NCI-H748 (cell line): ENCODE data around the gene BAG5.

ENCODE experiments used
- DNase-seq: peaks from one replicate; lab custom pipeline; 2025; ENCODE audit not compliant: unreplicated experiment; lab: John Stamatoyannopoulos, UW

The BAG5 gene

DNA sequence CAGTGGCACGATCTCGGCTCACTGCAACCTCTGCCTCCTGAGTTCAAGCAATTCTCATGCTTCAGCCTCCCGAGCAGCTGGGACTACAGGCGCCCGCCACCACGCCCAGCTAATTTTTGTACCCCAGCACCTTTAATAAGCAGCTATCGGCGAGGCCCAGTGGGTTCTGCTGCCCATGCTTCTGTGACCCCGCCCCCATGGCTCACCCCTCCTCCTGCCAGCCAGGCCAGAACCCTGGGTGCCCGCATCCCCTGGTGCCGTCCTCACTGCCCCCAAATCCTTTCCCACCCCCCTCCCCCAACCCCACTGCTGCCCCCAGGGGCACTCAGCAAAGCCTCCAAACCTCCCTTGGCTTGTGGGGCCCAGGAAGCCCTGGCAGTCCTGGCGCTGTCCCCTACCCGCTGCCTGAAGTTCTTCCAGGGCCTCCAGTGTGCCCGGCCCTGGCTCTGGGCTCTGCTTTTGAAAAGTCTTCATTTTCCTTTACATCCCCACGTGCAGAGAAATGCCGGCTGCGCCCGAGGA lies 14.5 kb downstream of the BAG5 start:
- no peak for DNase-seq

DNA sequence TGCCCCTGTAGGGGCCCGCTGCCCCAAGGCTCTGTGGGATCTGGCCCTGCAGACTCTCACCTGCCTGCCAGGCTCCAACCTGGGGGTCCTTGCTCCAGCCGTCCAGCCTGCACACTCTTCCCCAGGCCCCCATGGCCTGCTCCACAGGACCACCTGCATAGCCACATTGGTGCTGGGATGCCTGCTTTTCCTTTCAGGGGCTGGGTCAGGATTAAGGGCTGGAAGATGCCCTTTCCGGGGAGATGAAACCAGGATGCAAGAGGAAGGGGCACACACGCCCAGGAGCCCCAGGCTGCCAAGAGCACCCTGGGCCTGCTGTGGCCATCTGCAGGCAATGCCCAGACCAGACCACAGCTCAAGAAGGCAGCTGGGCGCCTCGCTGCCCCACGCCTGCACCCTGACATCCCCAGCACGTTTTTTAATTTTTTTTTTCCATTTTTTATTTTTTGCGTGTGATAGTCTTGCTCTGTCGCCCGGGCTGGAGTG lies 15.0 kb downstream of the BAG5 start:
- DNase-seq, result no peak

DNA sequence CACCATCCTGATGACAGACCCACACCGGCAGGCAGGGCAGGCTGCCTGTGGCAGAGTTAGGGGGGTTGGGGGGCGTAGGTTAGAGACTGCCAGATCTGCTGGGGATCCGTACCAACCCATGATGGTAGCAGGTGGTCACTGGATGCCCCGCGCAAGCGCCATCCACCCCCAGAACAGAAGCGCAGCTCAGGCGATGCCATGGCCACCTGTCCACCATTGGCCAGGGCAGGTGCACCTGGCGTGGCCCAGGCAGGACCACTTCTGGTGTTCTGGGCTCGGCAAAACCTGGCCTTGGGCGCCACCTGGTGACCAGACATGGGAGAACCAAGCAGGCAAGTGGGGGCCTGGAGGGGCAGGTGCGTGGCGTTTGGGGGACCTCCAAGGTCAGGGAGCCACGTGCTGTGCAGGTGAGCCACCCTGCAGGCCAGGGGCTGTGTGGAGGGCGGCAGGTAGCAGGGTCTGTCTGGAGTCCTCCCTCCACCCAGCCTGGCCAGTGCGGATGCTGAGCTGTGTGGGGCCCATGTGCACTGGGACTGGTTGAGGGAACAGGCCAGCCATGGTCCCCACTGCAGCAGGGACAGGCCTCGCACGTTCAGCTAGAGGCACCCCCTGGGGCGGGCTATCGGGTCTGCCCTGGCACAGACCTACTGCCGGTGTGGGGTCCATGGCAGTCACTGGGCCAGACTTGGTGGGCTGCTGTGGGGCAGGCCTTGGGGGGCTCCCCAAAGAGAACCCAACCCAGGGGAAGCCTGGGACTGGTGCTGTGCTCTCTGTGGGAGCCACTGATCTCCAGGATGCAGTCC lies 15.6 kb downstream of the BAG5 start:
- DNase-seq, result peak; percentile 90

DNA sequence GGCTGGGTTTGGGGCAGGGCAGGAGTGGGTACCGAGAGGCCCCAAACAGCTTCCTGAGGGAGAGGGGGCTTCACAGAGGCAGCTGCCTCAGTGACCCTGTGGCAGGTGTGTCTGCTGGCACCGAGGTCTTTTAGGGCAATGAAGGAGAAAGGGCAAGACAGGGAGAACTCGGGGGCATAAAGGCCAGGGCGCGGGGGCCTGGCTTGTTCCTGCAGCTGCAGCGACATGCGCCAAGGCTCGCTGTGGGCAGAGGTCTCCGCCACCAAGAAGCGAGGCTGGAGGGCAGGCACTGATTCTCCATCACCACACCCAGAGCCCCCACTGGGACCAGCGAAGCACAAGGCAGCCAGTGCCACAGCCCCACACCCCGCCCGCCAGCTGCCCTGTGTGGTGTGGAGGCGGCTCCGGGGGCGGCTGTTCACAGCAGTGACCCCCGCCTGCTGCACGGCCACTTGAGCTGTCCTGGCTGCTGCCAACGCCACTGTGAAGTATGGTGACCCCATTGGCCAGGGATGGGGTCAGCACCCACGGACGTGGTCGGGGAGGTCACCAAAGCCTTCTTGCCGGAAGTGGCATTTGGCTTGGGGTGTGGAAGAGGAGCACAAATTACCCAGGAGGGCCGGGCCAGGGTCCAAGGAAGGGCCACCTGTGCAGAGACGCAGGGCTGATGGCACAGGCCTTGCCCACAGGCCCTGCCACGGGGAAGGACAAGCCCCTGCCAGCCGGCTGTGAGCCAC lies 16.4 kb downstream of the BAG5 start:
- DNase-seq, result no peak

DNA sequence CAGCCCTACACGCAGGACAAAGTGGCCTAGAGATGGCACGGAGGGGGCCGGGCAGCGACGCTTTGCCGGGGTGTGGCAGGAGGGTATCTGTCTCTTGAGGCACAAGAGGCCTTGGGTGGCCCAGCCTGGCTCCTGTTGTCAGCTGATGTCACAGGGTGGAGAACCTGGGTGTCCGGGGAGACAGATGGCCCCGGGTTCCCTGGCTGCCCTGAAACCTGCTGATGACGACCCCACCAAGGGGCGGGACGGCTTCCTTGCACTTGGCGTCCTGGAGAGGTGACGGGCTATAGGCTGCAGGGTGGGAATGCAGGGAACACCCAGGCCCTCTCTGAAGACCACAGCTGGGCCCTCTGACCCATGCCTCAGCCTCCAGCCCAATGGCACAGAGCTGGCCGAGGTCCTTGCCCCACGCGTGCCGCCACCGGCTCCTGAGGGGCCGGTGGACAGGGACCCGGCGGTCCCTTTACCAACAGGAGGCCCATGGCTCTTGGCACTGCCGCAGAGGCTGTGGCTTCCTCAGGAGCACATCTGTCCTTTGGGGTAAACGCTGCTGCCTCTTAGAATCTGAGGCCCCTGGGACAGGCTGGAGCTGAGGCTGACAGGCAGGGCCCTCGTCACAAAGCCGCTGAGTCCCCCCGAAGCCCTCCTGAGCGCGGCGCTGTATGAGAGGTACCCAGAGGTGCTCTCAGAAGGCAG lies 17.1 kb downstream of the BAG5 start:
- no peak for DNase-seq

DNA sequence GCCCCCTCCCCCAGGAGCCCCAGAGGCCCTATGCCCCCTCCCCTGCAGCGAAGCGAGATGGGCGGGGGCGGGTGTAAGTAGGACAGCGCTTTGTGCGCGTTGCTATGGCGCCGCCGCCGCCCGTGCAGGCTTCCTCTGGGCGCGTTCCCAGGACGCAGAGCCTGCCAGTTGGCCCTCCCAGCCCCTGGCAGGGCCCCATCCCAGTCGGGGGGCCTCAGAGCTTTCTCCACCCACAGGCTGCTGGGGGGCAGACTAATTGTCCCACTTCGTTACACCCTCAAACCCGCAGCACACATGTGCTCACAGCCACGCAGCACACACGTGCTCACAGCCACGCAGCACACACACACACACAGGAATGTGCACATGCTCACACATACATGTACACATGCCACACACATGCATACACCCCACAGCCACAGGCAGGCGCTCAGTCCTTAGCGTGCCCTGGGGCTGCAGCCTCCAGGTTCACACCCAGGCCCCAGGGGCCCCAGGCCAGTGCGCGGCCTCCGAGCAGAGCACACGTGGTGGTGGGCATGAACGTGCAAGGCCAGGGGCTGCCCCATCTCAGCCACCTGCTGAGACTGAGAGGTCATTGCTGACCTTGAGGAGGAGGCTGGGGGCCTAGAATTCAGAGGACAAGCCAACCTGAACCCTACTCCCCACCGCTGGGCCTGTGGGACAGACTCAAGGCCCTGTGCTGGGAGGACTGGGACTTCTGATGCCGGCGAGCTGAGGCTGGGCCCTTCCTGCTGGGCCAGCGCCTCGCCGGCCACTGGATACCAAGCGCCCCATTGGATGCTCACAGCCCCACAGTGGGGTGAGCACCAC lies 17.9 kb downstream of the BAG5 start:
- DNase-seq, result no peak

DNA sequence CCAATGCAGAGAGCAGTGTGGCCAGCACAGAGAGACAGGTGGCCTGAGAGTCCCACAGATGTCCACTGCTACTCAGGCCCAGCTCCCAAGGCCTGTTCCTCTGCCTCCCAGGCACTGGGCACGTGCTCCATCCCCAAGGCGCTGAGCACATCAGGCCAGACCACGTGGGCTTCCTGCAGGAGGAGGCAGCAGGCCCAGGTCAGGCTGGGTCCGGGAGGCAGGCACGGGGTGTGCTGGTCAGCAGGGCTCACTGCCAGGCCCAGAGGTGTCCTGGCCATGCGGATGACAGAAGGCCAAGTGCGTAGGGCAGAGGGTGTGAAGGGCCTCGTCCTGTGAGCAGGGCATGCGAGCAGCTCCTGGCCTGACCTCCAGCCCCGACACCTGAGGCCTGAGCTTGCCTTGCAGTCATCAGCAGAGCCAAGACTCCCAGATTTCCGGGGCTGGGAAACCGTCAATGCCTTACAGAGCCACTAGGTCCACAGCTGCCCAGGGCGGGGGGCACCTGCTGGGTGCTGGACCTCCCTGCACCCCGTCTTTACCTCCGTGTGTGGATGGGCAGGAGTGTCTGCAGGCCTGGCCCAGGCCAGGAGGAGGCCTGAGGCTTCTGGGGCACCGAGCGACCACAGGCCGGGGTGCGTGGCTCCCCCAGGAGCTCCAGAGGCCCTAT lies 18.6 kb downstream of the BAG5 start:
- no peak for DNase-seq

DNA sequence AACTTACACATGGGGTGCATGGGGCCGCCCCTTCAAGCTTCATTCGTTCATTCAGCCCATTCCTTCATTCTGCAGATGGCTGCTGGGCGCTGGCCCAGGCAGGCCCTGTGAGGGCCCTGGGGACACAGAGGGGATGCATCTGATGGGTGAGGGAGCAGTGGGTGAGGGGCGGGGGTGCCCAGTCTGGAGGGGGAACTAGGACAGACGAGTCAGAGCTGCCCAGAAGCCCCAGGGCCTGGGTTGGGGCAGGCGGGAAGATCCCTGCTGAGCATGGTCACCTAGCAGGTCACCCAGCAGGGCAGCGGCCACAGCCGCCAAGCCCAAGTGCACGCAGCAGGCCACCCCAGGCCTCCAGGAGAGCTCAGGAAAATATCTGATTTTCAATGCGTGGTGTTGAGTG lies 19.3 kb downstream of the BAG5 start:
- peak; percentile 41 for DNase-seq

DNA sequence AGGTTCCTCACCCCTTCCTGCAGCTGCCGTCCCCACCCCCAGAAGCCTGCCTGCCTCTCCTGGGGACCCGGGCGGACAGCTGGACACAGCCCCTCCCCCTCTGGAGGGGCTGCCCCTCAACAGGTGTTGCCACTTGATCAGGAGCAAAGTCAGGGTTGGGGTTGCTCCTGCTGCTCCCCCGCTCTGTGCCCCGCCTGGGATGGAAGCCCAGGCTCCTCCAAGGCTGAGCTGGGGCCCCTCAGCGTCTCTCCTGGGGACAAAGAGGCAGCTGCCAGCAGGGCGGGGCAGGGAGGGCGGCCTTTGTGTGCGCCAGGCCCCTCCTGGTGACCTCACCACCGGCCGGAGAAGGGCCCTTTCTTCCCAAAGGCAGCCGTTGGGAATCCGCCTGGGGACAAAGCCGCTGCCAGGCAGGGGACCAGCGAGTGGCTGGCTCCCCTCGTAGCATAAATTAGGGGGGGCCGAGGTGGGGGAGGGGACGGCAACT lies 19.8 kb downstream of the BAG5 start:
- DNase-seq, result peak; percentile 87

DNA sequence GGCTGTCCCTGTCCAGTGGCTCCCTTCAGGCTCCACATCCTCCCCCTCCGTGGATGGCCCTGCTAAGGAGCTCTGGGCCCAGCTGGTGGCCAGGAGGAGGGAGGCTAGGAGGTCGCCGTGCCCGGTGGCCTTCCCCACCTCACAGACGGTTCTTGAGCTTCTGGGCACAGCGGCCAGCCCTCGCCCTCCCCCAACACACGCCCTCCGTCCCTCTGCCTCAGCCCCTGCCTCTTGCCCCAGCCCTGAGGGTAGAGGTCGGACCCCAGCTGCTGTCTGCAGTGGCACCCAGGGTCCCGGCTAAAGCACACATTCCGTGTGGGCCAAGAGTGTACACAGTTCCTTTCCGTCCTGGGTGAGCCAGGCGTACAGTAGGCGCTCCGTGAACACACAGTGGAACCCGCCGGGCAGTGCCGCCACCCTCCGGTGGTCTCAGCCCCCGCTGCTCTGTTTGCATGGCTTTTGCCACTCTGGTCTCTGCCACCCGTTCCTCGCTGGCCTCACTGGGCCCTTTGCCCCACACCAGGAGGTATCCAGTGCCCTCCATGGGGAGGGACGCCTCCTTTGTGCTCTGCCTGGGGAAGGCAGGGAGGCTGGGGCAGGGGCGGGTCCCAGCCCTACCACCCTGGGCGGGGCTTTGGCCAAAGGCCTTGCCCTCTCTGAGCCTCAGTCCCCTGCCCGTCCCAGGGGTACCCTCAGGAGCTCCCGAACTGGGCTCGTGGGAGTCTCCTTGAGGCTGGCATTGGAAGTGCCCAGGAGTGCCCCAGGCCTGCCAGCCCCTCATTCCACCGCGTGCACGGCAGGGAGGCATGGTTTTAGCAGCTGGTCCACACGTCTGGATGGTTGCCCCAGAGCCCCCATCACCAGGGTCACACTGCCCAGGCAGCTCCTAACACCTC lies 20.5 kb downstream of the BAG5 start:
- DNase-seq, result no peak

DNA sequence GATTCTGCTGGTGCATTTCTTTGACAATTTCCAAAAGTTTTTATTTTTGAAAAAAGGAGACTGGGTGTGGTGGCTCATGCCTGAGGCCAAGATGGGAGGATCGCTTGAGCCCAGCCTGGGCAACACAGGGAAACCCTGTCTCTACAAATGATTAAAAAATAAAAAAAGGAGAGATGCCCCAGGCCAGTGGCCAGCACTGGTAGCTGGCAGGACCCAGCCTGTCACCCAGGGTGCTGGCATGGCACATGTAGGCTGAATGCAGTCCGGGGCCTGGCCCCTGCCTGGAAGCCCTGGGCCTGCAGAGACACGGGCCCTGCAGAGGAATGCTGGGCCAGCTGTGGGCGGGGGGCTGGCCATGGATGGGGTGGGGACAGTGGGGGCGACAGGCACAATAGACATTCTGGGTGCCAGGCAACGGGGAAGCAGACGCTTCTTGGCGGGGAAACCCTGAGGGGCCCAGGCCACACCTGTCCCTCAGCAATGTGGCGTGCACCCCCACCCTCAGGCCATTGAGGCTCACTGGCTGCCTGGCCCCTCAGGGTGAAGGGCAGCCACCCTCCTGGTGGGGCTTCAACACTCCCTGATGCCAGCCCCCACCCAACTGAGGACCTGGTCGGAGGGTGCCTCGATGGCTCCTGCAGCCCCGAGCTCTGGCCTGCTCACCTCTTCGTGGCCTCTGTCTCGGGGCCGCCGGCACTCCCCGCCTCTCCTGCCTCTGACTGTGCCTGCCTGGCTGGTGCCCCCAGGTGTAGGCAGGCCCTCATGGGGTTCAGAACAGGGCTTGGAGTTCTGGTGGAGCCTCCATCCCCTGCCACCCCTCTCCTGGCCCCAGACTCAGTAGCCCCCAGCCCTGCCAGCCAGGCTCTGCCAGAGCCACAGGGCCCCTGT lies 21.4 kb downstream of the BAG5 start:
- DNase-seq, result no peak

DNA sequence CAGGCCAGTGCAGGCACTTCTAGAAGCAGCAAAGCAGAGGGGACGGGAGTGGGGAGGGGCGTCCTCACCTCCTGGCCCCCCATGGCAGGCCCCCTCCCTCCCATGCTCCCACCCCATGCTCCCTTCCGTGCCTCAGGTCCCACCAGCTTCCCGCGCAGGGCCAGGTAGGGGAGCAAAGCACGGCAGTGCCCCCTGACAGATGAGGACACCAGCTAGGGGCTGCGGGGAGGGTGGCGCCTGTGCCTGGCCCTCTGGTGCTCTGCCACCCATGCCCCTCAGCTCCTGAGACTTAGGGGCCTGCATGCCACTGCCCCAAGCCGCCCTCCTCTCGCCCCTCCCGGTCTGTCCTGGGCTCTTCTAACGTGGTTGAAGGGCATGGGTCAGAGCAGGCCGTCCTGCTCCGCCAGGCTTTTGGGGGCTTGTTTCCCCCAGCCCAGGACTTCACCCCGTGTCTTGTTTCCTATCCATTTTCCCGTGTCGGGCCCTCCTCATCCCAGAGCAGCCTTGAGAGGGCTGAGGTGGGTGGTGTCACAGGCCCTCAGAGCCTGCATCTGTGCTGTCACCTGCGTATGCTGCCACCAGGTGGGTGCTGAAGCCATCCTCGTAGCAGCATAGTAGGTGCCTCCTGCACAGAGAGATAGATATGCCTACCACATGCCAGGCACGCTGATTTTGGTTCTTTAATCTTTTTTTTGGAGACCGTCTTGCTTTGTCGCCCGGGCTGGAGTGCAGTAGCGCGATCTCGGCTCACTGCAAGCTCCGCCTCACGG lies 23.2 kb downstream of the BAG5 start:
- no peak for DNase-seq

DNA sequence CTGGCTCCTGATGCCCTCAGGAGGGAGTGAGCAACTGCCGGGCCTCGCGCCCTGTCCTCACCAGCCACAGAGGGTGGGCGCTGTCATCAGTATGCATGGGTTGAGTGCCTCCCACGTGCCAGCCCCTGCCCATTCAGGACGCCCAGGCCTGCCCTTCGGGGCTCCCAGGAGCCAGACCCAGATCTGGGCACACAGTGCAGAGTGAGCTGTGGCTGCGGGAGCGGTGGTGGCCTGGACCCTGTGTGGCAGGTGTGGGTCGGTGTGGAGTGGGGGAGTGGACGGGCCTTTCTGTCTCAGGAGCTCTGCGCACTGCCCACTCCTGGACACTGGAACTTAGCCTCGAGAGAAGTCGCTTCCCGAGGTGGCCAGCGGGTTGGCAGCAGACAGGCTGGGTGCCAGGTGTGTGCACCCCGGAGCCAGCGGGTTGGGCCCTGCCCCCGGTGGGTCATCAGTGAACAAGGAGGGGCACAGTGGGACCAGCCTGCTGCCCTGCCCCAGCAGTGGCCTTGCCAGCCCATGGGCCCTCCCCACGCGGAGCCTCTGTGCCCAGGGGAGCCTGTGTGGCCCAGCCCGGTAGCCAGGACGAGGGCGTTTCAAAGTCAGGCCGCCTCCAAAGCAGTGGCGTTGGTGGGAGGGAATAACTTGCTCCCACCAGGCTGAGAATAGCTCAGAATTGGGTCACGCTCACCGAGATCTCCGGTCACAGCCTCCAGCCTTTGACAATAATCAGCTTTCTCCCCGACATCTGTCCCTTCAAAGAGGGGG lies 24.0 kb downstream of the BAG5 start:
- no peak for DNase-seq

DNA sequence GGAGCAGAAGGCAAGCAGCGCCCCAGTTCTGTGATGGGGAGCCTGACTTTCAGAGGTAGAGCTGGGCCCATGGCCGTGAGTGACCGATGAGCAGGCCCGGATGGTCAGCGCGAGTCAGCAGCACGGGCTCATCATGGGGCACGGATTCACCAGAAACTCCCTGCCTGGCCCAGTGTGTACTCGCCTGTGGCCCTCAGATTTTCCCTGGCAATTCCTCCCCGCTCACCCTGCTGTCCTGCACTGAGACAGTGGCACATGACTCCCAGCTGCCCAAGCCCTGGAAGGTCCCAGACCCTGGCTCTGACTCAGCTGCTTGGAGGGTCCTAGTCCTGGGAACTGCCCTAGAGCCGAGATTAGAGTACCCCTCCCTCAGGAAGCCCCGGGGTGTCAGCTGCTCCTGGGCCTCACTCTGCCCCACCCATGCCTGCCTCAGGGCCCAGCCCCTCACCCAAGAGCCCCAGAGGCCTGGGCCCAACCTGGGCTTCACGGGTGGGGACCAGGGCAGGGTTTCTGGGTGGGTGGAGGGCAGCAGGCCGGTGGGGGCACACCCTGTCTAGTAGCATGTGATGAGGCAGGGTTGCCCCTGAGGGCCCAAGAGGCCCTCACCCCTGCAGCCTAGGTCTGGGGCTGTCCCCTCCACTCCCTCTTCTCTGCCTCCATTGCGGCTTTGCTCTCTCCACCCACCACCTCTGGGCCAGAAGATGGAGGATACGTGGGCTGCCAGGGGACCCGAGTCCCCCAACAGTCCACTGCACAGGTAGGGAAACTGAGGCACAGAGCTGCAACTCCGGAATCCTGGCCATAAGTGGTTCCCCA lies 25.1 kb downstream of the BAG5 start:
- no peak for DNase-seq

DNA sequence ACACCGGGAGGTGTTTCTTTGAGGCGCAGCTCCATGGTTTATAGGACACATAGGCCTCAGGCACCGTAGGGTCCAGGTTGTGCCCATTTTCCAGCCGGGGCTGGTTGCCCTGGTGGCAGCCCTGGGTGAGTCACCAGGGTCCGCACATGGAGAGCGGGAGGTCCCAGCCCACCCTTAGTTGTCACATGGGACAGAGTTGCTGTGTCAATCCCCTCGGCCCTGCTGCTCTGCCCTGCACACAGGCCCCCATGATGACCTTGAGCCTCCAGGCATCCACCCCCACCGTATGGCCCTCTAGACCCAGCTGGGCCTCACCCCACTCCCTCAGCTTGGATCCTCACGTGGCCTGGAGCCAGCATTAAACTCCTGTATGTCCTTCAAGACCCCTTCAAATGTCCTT lies 25.8 kb downstream of the BAG5 start:
- DNase-seq, result no peak
